Testis (tissue), 3 donors: Measurements from ENCODE around the gene RHBDL1. TPM values are rescaled to one million over a fixed set of nuclear protein-coding genes. Genes with fewer than 3 reads are reported as not detected.

ENCODE experiments used
- DNase-seq: peaks from one replicate; pipeline ENCODE4 v3.0.0-alpha.2; 2019
- H3K27ac ChIP-seq, 2 donors: fragments of 200-600 bp; sonication (generic); one replicate each; pipeline ENCODE4 v1.5.1; 2019
- H3K27me3 ChIP-seq: fragments of 200-600 bp; sonication (generic); one replicate; pipeline ENCODE4 v1.5.1; 2019
- H3K36me3 ChIP-seq: fragments of 200-600 bp; sonication (generic); one replicate; pipeline ENCODE4 v1.5.1; 2017; ENCODE audit warnings: low read depth; ENCODE audit errors: missing control alignments
- H3K4me1 ChIP-seq: fragments of 200-600 bp; sonication (generic); one replicate; pipeline ENCODE4 v1.5.1; 2019
- H3K4me3 ChIP-seq, 2 donors: fragments of 200-600 bp; sonication (generic); one replicate each; pipeline ENCODE4 v1.5.1; 2017 to 2019
- H3K9me3 ChIP-seq: fragments of 200-600 bp; sonication (generic); one replicate; pipeline ENCODE4 v1.5.1; 2017
- CTCF ChIP-seq, 3 experiments: fragments of 450-650 bp in 2 of 3; fragments of 200-600 bp in 1 of 3; sonication (generic) in 1 of 3; IDR thresholded peaks; one replicate each; pipeline ENCODE4 v1.5.1; 2016 to 2019; ENCODE audit warnings: antibody characterized with exemption in 3 of 3, mild to moderate bottlenecking in 2 of 3, moderate library complexity in 1 of 3
- POLR2A ChIP-seq: fragments of 450-650 bp; IDR thresholded peaks from one replicate; pipeline ENCODE4 v1.6.1; 2017; ENCODE audit warnings: antibody characterized with exemption, mild to moderate bottlenecking, moderate library complexity
- WGBS, 2 donors: methylation state at CpG; one replicate each; pipeline ENCODE4 v1.1.5; 2018; 5-methylcytosine and 5-hydroxymethylcytosine counted together
- intact Hi-C: fragments of 100-400 bp; cut with DNase I; formaldehyde crosslinking; loops from one replicate; pipeline ENCODE4 v1.15.1; 2023; ENCODE audit warnings: low total_unique reads
- polyA plus RNA-seq: library from polyadenylated mRNA; stranded (reverse); fragments of 350-450 nt; fragmentation: Illumina TruSeq; extraction: RNeasy Lipid Tissue Mini Kit (QIAGEN cat#74804); gene quantifications from one replicate; pipeline ENCODE4 v1.2.3, GENCODE V29; 2014; ENCODE audit warnings: low read depth, low replicate concordance; ENCODE audit not compliant: insufficient read depth
- total RNA-seq, 2 donors: library from RNA; depleted of rRNA; stranded (reverse); fragments of >200 nt; gene quantifications; one replicate each; pipeline ENCODE4 v1.2.3, GENCODE V29; 2016

Gene RHBDL1
- total and polyA plus RNA-seq, 3 donors from 2014 or later = 2.1 to 9.8 (median 8.5) TPM

DNA sequence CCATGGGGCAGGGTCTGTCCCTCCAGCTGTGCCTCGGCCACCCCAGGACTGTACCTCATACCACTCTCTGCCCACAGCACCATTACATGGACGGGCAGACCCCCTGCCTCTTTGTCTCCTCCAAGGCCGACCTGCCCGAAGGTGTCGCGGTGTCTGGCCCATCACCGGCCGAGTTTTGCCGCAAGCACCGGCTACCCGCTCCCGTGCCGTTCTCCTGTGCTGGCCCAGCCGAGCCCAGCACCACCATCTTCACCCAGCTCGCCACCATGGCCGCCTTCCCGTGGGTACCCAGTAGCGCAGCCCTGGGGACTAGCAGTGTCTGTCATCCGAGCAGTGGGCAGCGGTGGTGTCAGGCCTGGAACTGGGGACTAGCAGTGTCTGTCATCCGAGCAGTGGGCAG is 2.6 kb upstream of the RHBDL1 start:
- Histone ChIP-seq H3K9me3 (no peaks in the 10 kb centered on the region), H3K27me3 (no peaks in the 10 kb centered on the region), H3K27ac (no peak overlapping the region), H3K36me3 (no peaks in the 10 kb centered on the region), H3K4me1 (peaks cover 26% of the 10 kb centered on the region), H3K4me3 (no peak overlapping the region)
- no peak for DNase-seq
- WGBS, 2 donors = 95 to 100% methylated on average over 2 to 21 of the region's 21 CpGs
- TF ChIP-seq CTCF (IDR thresholded peaks at IDR 0.05) (no peak), POLR2A (no peak)
- intact Hi-C loops = no loop called here

DNA sequence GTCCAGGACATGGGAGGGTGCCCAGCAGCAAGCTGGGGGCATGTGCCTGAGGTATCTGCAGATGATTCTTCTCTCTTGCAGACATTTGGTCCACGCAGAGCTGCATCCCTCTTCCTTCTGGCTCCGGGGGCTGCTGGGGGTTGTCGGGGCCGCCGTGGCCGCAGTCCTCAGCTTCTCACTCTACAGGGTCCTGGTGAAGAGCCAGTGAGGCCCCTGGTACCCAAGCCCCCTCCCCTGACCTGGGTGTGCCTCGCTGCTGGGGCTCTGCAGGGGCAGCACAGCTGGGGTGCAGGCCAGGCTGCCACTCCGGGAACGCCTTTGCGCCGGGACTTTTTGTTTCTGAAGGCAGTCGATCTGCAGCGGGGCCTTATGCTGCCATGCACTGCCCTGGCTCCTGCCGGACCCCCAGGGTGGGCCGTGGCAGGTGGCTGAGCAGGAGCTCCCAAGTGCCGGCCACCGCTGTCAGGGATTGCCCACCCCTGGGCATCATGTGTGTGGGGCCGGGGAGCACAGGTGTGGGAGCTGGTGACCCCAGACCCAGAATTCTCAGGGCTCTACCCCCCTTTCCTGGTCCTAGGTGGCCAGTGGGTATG is 2.0 kb upstream of the RHBDL1 start:
- Histone ChIP-seq H3K36me3 (no peaks in the 10 kb centered on the region), H3K27me3 (no peaks in the 10 kb centered on the region), H3K9me3 (no peaks in the 10 kb centered on the region), H3K4me3 (no peak overlapping the region), H3K4me1 (peaks cover 26% of the 10 kb centered on the region), H3K27ac (no peak overlapping the region)
- no peak for TF ChIP-seq CTCF (IDR thresholded peaks at IDR 0.05)
- TF ChIP-seq POLR2A = no peak
- intact Hi-C loops = no loop called here
- WGBS, 2 donors = 87 to 95% methylated on average over 8 to 15 of the region's 18 CpGs
- DNase-seq = no peak

- Histone ChIP-seq H3K27me3 (no peaks in the 10 kb centered on the region), H3K4me1 (peaks cover 26% of the 10 kb centered on the region), H3K27ac (no peak overlapping the region), H3K9me3 (no peaks in the 10 kb centered on the region), H3K36me3 (no peaks in the 10 kb centered on the region), H3K4me3 (no peak overlapping the region)
- 52 to 61% methylated on average over 6 to 21 of the region's 22 CpGs for WGBS, 2 donors
- TF ChIP-seq POLR2A = no peak
- TF ChIP-seq CTCF (IDR thresholded peaks at IDR 0.05) = no peak
- intact Hi-C loops = no loop called here
- DNase-seq = peak; percentile 58
These were observed 1.1 kb upstream of the RHBDL1 start for GRCh38 chr16:674214-674881.

GRCh38 chr16:675884-676564 is 553 bp downstream of the RHBDL1 start:
- Histone ChIP-seq H3K36me3 (no peaks in the 10 kb centered on the region), H3K9me3 (no peaks in the 10 kb centered on the region), H3K4me1 (peaks cover 29% of the 10 kb centered on the region), H3K4me3 (peak overlapping the region in 1 of 2 donors; percentile 24), H3K27ac (peak overlapping the region in 1 of 2 donors; percentile 64), H3K27me3 (no peaks in the 10 kb centered on the region)
- no peak for DNase-seq
- intact Hi-C loops = no loop called here
- 34 to 43% methylated on average over 7 to 25 of the region's 25 CpGs for WGBS, 2 donors
- TF ChIP-seq POLR2A (no peak), CTCF (IDR thresholded peaks at IDR 0.05) (no peak)
